ENCODE results near the gene SYTL4. TPM values are rescaled to one million over a fixed set of nuclear protein-coding genes. Genes with fewer than 3 reads are reported as not detected.

The SYTL4 gene
- total and polyA plus RNA-seq, 2 of the 13 experiments (the other 11 are each of a cell fraction or from before 2014, with no cell fraction given) = 0.41 to 0.73 TPM

GRCh38 chrX:100654261-100654660 lies 77.7 kb downstream of the SYTL4 start (continued):
- TF ChIP-seq ZNF770 (CRISPR knock-in tag; IDR thresholded peaks at IDR 0.05) (no peak), ZNF33A (CRISPR knock-in tag; IDR thresholded peaks at IDR 0.05; ENCODE audit: borderline replicate concordance) (no peak), HOMEZ (CRISPR knock-in tag; IDR thresholded peaks at IDR 0.05; ENCODE audit: low read depth) (peak; percentile 56; the same call in 1 of the 2 replicates), ZNF337 (CRISPR knock-in tag; IDR thresholded peaks at IDR 0.05; ENCODE audit: borderline replicate concordance, low read depth) (no peak), ZNF143 (CRISPR knock-in tag; IDR thresholded peaks at IDR 0.05) (peak; percentile 55; the same call in 1 of the 2 replicates), GATAD2A (CRISPR knock-in tag; IDR thresholded peaks at IDR 0.05) (0 out of 2 replicates have a peak, but pooled peaks have one; percentile 17), ZNF562 (CRISPR knock-in tag; IDR thresholded peaks at IDR 0.05; ENCODE audit: borderline replicate concordance) (no peak), USF2 (IDR thresholded peaks at IDR 0.05; ENCODE audit: low read depth, low read length) (no peak), USF2 (CRISPR knock-in tag; IDR thresholded peaks at IDR 0.05; ENCODE audit: borderline replicate concordance) (peak; percentile 33; the same call in 1 of the 2 replicates)

Data from HepG2 (cell line).